DMS114 treated with DMSO at 0.1 percent for 48 hours (cell line): Measurements from ENCODE around the gene DFFB.
"Not testable (repeated sequence)": the region's sequence is repeated elsewhere in the genome, so short reads cannot be mapped to it uniquely, and the experiment has no call there.

Source experiments
- DNase-seq: peaks from one replicate; lab custom pipeline; 2025; ENCODE audit not compliant: unreplicated experiment; lab: John Stamatoyannopoulos, UW

The DFFB gene, protein sequence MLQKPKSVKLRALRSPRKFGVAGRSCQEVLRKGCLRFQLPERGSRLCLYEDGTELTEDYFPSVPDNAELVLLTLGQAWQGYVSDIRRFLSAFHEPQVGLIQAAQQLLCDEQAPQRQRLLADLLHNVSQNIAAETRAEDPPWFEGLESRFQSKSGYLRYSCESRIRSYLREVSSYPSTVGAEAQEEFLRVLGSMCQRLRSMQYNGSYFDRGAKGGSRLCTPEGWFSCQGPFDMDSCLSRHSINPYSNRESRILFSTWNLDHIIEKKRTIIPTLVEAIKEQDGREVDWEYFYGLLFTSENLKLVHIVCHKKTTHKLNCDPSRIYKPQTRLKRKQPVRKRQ

DNA sequence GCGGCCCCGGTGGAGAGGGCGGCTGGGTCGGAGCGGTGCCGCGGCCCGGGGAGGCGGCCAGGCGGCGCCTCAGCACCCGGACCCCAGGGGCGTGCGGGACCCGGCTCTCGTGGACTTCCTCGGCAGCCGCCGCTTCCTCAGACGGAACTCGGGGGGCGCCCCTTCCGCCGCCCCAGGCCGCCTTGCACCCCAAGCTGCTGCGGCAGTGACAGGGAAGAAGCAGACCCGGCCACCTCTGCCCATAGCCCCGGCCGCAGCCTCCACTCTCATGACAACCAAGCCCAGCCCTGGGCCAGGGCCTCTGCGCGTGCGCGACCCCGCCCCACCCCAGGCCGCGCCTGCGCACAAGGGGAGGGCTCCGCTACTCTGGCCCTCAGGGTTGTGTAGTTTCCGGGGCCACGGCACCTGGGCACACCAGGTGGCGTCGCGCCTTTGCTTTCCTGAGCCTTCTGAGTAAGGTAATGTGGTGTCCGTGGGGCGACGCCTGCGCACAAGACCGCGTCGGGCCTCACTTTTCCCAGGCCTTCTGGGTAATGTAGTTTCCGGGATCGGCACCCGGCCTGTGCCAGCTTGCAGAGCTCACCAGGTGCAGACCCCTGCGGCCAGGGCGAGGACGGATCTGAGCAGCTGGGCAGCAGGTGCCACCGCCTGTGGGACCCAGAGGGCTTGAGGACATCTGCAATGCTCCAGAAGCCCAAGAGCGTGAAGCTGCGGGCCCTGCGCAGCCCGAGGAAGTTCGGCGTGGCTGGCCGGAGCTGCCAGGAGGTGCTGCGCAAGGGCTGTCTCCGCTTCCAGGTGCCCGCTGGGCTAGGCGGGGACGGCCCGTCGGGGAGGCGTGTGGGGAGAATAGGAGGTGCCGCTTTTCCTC is at the start of gene DFFB, which contains the start of gene CEP104:
Gene DFFB, plus strand, starts transcription at position 554 of the 868 bp plus-strand sequence. Its CDS starts 128 bp downstream, at position 682.
Gene CEP104, minus strand, starts transcription at position 289 of the 868 bp plus-strand sequence. CDS start 4,804 bp downstream, outside the sequence.
- DNase-seq = peak; percentile 57

DNA sequence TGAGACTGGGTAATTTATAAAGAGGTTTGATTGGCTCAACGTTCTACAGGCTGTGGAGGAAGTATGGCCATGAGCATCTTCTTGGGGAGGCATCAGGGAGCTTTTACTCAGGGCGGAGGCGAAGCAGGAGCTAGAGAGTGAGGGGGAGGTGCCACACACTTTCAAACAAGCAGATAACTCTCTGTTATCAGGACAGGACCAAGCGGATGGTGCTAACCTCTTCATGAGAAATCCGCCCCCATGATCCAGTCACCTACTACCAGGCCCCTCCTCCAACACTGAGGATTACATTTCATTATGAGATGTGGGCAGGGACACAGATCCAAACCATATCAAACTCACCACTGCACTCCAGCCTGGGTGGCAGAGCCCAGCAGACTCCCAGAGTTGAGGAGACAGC is 49.5 kb upstream of the DFFB start:
- DNase-seq = no peak

DNA sequence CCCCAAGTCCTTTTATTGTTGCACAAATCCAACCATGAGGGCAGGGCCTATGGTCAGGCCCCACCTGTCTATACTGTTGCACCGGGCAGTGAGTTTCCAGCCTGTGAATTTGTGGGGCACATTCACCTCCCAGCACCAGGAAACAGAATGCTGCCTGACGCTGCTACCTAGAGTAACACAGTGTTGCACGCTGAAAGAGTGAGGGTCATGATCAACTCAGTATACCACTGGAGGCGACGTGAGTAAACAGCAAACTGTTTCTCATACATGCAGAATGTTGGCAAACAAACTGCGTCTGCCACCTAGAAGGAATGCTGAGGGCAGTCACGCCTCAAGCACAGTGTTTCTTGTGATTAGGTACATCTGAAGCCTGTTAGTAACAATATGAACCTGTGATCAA is 47.6 kb upstream of the DFFB start:
- no peak for DNase-seq

DNA sequence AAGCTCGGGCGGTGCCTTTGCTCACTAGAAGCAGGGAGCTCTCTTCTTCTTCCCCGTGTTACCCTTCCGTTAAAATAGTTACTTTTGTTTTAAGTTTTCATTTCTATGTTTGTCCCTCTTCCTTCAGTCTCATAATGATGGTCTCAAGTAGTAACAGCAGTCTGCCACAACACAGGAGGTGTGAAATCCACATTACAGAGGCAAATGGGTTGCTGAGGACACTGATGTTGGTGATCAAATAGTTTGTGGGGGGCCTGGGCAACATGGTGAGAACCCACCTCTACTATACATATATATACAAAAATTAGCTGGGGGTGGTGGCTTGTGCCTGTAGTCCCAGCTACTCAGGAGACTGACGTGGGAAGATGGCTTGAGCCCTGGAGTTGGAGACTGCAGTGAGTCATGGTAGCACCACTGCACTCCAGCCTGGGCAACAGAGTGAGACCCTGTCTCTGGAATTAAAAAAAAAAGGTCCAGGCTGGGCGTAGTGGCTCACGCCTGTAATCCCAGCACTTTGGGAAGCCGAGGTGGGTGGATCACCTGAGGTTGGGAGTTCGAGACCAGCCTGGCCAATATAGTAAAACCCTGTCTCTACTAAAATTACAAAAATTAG is 47.0 kb upstream of the DFFB start:
- not testable (repeated sequence) for DNase-seq

DNA sequence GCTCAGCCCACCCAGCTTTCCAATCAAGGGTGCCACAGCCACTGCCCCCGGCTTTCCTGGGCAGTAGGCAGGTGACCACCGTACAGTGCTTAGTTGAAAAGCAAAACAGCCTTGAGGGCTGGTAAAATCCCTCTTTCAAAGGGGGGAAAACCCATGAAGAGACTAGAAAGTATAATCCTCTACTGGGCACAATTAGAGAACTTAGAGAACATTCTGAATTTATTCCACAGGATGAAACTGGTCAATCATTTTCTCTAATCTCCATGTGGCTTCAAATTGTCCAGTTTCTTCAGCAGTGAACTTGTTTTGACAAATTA is 45.7 kb upstream of the DFFB start:
- no peak for DNase-seq

DNA sequence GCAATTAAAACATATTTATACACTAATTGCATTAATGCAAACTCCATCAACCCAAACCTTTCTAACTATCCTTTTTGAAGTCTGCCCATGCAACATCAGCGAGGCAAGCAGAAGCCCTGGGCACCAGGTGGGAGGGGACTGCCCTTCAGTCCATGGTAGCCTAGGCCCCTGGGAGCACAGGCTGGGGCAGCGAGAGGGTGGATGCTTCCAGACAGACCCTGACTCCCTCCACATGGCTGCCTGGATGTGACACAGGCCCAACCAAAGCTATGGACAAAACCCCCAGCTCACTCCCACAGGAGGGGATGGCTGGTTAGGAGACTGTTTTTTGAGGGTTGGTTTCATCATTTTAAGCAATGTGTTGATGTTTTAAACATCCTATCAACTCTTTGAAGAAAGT is 43.2 kb upstream of the DFFB start:
- DNase-seq = no peak

DNA sequence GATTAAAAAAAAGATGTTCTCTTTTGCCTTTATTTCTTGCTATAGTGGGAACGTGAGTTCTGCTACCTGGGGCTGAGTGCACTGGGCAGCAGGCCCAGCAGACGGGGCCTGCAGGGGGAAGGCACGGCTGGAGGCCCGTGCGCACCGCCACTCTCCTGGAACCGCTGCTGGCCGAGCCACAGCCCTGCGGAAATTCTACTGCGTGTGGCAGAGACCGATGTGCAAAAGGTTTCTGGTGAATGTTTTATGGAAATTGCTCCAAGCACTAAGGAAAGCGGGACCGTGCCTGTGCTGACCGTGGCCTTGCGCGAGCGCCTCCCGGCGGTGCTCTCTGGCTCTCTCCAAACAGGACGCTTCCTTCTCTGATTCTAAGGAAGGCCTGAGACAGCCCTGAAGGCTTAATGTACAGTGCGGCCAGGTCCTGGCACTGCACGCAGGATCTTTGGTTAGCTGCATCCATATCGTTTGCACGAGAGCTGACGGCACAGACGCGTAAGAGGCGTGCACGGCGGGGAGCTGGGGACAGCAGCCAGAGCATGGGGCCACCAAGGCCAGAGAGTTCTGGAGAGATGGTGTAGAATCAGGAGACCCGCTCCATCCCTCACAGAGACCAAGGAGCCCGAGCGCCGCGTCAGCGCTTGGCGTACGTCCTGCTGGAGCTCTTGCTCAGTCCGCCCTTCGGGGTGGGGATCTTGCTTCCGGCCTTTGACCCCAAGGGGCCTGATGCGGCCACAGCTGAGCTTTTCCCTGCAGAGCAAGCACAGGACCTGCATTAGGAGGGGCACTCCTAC is 42.3 kb upstream of the DFFB start:
- DNase-seq = no peak

DNA sequence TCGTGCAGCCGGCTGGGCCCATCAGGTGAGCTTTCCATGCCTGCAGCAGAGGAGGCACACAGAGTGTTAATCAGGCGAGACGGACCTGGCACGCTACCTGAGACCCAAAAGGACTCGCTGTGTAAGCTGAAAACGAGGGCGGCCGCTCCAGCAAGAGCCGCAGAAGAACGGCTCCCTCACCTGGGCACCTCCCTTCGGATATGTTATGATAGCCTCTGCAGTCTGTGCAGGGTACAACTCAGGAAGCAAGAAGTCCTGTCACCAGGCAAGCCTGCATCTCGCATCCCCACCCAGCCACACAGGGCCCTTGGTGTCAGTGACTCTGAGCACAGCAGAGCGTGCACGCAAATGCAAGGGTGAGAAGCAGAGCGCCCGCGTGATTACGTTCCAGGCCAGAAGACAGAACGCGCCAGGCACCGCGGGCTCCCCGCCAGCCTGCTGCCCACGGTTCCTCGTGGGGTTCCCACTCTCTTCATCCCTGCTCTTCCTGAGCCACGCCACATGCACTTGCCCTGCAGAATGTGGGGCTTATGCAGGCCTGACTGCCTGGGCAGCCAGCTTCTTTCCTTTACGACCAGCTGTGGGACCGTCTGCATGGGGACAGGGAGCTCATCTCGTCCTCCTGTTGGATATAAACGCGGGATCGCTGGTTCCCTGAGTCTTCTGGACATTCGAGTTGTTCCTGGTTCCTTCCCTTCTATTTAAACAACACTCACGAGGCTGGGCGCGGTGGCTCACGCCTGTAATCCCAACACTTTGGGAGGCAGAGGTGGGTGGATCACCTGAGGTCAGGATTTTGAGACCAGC is 40.7 kb upstream of the DFFB start:
- DNase-seq = no peak

DNA sequence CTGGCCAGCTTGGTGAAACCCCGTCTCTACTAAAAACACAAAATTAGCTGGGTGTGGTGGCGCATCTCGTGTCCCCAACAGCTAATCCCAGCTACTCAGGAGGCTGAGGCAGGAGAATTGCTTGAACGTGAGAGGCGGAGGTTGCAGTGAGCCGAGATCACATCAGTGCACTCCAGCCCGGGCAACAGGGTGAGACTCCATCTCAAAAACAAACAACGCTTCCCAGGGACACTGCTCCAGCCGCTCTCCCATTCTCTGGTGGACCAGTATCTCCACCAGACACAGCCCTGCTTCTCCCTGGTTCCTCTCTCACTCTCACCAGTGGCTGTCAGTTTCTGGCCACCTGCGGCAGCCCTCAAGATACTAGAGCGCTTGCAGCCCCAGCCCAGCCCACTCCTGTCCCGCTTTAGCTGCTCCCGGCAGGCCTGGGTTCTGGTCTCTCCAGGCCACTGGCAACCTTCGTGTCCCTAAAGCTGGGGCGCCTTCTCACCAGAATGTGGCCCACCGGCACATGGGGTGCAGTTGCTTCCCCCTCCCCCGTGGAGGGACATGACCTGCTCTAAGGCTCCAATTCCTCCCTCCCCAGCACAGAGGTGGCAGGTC is 40.0 kb upstream of the DFFB start:
- DNase-seq = no peak

DNA sequence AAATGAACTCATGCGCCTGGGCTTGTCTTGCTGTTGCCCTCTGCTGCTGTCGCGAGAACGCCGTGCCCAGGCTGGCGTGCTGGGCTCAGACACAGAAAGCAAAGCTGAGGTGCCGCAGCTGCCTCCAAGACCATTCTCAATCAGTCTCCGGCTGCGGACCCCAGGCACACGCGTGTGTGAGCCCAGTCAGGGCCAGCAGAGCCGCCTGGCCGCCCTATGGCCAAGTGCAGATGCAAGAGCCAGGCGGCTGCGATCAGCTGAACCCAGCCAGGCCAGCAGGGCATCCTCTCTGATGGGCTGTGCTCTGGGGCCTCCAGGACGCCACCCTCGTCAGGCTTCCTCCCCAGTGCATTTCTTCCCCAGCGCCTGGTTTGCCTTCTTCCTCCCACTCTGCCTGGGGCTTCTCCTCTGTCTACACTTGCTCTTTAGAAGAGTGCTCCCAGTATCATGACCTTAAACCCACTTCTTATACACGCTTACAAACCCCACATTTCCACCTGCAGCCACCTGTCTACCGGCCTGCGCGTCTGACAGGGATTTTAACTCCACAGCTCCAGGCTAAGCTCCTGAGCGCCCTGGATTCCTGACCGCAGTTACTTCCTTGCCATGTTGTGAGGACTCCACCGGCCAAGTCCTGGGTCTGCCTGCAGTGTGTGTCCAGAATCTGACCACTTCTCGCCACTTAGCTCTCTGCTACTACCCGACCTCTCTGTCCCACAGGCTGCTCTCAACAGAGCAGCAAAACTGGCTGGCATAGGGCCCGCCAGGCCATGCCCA is 39.3 kb upstream of the DFFB start:
- no peak for DNase-seq

DNA sequence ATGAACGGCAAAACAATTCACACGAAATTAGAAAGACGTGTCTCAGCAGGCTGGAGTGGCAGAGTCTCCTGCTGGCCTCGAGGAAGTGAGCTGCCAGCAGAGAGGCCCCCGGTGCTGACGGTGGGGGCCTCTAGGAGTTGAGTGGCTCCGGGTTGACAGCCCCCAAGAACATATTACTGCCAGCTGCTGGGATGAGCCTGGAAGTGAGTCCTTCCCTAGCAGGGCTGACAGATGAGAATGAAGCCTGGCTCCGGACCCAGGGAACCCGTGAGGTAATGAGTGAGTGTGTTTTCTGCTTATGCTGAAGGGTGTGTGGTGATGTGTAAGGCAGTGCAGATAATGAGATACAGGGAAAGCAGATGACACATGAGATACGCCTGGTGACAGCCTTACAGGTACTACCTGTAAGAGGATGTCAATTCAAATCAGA is 37.5 kb upstream of the DFFB start:
- no peak for DNase-seq

DNA sequence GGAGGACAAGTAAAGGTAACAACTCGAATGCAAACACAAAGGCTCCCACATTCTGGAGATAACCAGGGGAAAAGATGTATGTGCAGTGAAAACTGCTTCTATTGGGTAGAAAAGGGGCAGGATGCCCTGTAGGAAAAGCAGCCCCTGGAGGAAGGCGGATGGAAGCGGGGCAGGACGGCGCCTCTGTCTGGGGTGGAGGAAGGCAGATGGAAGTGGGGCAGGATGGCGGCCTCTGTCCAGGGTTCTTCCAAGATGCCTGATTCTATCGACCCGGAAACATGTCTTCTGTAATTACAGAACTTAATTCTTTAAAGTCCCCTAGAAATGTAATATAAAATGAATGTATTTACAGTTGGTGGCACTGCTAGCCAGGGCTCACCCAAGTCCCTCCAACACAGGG is 37.0 kb upstream of the DFFB start:
- DNase-seq = no peak

DNA sequence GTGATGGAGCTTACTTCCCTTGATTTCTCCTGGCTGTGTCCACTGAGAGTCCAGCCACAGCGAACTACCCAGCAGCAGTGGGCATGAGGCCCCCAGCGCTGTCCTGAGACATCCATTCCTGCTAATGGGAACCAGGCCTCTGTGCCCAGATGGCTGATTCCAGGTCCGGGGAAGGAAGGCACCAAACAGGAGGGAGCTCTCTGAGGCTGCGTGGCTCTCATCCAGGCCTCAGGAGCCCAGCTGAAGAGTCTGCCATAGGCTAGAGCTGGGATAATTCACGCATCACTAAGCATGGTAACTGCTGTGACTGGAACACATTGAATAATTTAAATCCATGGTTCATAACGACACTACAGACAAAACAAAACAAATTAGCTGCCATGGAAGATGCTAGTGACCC is 36.3 kb upstream of the DFFB start:
- no peak for DNase-seq

DNA sequence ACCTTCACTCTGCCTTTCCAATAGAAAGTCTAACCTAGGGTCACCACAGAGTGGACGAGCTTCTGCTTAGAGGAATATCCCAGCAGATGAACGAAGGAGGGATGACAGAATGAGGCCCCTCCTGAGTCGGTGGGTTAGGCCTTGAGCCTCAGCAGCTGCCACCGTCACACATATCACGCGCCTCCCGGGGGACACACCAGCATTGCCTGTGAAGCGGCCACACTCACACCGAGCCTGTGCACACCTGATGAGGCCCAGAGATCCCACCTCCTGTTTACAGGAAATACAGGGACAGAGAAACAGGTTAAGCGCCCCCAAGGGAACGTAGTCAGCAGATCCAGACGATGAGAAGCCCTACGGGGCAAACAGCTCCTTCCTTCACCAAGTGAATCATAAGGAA is 35.8 kb upstream of the DFFB start:
- no peak for DNase-seq

DNA sequence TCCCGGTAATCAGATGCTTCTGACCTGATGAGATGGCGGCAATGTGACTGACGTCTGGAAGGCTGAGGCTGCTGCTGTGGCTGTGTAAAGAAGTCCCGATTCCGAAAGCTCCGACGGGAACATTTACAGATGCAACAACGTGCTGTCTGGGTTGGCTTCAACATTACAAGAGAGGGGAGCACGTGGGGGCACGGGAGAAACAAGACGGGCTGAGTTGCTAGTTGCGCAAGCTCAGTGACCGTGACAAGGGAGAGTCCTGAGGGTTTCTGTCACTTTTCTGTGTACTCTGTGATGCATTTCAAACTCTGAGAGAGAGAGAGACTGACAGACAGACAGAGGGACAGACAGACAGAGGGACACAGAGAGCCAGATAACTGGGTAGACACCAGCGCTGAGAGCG is 35.4 kb upstream of the DFFB start:
- DNase-seq = no peak

DNA sequence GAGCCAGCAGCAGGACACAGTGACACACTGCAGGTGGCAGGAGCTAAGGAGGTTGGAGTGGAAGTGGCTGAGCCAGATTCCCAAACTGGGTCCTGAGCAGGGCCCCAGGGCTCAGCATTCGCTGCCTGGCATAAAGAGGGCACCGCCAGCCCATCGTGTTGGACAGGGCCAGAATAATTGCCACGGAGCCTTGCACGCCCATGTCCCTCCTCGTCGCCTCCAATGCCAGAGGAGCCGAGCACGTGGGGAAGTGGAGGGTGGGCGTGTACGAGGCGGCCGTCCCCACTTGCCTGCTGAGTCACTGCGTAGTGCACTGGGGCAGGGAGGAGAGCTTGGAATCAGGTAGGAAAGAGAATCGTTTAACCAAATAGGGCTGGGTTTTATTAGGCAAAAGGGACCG is 34.9 kb upstream of the DFFB start:
- no peak for DNase-seq

DNA sequence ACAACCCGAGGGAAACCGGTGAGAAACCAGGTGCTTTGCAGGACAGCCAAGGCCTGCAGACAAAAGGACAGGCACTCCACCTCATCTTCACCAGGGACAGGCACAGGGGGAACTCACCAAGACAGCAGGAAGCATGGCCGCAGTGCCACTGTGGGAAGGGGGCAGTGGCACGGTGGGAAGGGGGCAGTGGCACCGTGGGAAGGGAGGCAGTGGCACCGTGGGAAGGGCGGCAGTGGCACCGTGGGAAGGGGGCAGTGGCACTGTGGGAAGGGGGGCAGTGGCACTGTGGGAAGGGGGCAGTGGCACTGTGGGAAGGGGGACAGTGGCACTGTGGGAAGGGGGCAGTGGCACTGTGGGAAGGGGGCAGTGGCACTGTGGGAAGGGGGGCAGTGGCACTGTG is 32.6 kb upstream of the DFFB start:
- no peak for DNase-seq

DNA sequence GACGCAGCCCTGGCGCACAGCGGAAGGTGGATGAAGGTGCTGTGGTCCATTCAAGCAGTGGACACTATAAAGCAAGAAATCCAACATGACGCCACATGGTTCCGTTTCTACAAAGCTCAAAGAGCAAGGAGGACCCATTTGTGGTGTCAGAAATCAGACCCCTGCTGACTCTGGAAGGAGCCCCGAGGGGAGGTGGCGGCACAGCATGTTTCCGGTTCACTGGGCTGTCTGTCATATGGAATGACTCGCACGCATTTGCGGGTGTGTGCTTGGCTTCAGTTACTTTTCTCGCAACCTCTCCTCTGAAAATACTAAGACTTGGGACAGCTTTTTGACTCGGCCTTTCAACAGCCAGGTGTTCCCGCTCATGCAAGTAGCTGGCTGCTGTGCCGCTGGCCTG is 31.9 kb upstream of the DFFB start:
- no peak for DNase-seq

DNA sequence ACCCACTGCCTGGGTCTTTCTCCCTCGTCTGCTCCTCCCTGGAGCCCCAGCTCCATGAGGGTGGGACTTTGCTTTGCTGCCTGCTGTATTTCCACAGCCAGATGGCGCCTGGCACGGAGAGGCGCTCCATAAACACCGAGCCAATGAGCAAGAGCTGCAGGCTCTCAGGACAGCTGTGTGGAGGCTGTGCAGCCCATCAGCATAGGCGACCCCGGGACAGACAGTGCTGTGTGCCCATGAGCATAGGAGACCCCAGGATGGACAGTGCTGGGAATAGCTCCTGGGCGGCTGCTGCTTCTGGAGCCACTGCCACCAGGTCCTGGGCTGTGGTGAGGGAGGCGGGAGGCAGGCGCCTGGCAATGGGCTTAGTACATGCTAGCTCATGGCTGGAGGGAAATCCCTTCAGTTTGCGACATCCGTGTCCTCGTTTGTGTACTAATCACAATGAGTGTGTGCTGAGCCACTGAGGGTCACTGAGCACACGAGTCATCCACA is 29.4 kb upstream of the DFFB start:
- DNase-seq = no peak
